ENCODE data around the gene PEX14.
A peak's percentile ranks its signal among the peaks of the same experiment; 100 is the strongest.

Gene PEX14

GRCh38 chr1:10480614-10481013 is 5.9 kb downstream of the PEX14 start:
- Histone ChIP-seq H3K4ac (ENCODE audit: low read depth in 1 of 2, low read length in 2 of 2) (no peak overlapping the region), H2BK12ac (ENCODE audit: low read length in 2 of 2) (no peak overlapping the region), H3K18ac (ENCODE audit: low read depth in 1 of 2, low read length in 2 of 2) (no peak overlapping the region), H3K27ac (ENCODE audit: low read length, poor library complexity, severe bottlenecking) (no peak overlapping the region), H3K4me2 (ENCODE audit: low read length, poor library complexity, severe bottlenecking) (no peak overlapping the region), H3K23ac (ENCODE audit: low read length in 2 of 2) (no peak overlapping the region), H3K4me3 (ENCODE audit: insufficient read depth in 1 of 2, low read depth in 1 of 2, low read length in 2 of 2) (no peak overlapping the region), H3K9me3 (ENCODE audit: control insufficient read depth, low read length) (no peaks in the 10 kb centered on the region), H2BK15ac (ENCODE audit: low read depth, poor library complexity, severe bottlenecking) (no peak overlapping the region), H2BK5ac (ENCODE audit: low read depth, low read length, poor library complexity, severe bottlenecking) (no peak overlapping the region), H3K79me1 (replicated peaks; ENCODE audit: low read length, poor library complexity, severe bottlenecking) (peaks cover 15% of the 10 kb centered on the region), H4K8ac (ENCODE audit: low read length) (no peak overlapping the region), H3K9ac (ENCODE audit: low read length) (no peak overlapping the region), H4K91ac (ENCODE audit: low read length) (no peak overlapping the region), H3K36me3 (ENCODE audit: control insufficient read depth in 1 of 2, insufficient read depth in 2 of 2, low read depth in 1 of 2, low read length in 2 of 2) (peaks cover 3 to 11% of the 10 kb centered on the region in 2 experiments), H3K14ac (ENCODE audit: low read length in 2 of 2) (no peak overlapping the region), H2BK120ac (ENCODE audit: low read depth, low read length) (no peak overlapping the region), H2AK5ac (ENCODE audit: low read length, severe bottlenecking) (no peak overlapping the region), H3K27me3 (ENCODE audit: control insufficient read depth in 1 of 2, insufficient read depth in 1 of 2, low read length in 2 of 2) (no peaks in the 10 kb centered on the region), H2AFZ (ENCODE audit: low read depth, low read length) (no peak overlapping the region), H3K4me1 (ENCODE audit: control insufficient read depth, insufficient read depth, low read depth, low read length) (peaks cover 2% of the 10 kb centered on the region)
- no peak for DNase-seq
- 83% methylated on average over 1 of the region's 2 CpGs for WGBS

GRCh38 chr1:10484521-10484920 is 9.8 kb downstream of the PEX14 start:
- no peak overlapping the region for H2BK15ac ChIP-seq (ENCODE audit: low read depth, poor library complexity, severe bottlenecking)
- WGBS: 95% methylated on average over 6 of the region's 6 CpGs
- H3K23ac ChIP-seq (ENCODE audit: low read length in 2 of 2): no peak overlapping the region
- H2BK12ac ChIP-seq (ENCODE audit: low read length in 2 of 2): no peak overlapping the region
- no peak overlapping the region for H3K27ac ChIP-seq (ENCODE audit: low read length, poor library complexity, severe bottlenecking)
- no peak overlapping the region for H3K4me2 ChIP-seq (ENCODE audit: low read length, poor library complexity, severe bottlenecking)
- no peak overlapping the region for H2BK120ac ChIP-seq (ENCODE audit: low read depth, low read length)
- H3K4me1 ChIP-seq (ENCODE audit: control insufficient read depth, insufficient read depth, low read depth, low read length): peaks cover 2% of the 10 kb centered on the region
- H3K79me1 ChIP-seq (replicated peaks; ENCODE audit: low read length, poor library complexity, severe bottlenecking): peaks cover 11% of the 10 kb centered on the region
- H3K27me3 ChIP-seq (ENCODE audit: control insufficient read depth in 1 of 2, insufficient read depth in 1 of 2, low read length in 2 of 2): no peaks in the 10 kb centered on the region
- H3K18ac ChIP-seq (ENCODE audit: low read depth in 1 of 2, low read length in 2 of 2): no peak overlapping the region
- no peak overlapping the region for H4K91ac ChIP-seq (ENCODE audit: low read length)
- H2AK5ac ChIP-seq (ENCODE audit: low read length, severe bottlenecking): no peak overlapping the region
- no peak overlapping the region for H3K9ac ChIP-seq (ENCODE audit: low read length)
- no peak overlapping the region for H2AFZ ChIP-seq (ENCODE audit: low read depth, low read length)
- H3K4ac ChIP-seq (ENCODE audit: low read depth in 1 of 2, low read length in 2 of 2): no peak overlapping the region
- peaks cover 7 to 11% of the 10 kb centered on the region in 2 experiments for H3K36me3 ChIP-seq (ENCODE audit: control insufficient read depth in 1 of 2, insufficient read depth in 2 of 2, low read depth in 1 of 2, low read length in 2 of 2)
- H4K8ac ChIP-seq (ENCODE audit: low read length): no peak overlapping the region
- H2BK5ac ChIP-seq (ENCODE audit: low read depth, low read length, poor library complexity, severe bottlenecking): no peak overlapping the region
- no peak for DNase-seq
- H3K4me3 ChIP-seq (ENCODE audit: insufficient read depth in 1 of 2, low read depth in 1 of 2, low read length in 2 of 2): no peak overlapping the region
- H3K14ac ChIP-seq (ENCODE audit: low read length in 2 of 2): no peak overlapping the region
- no peaks in the 10 kb centered on the region for H3K9me3 ChIP-seq (ENCODE audit: control insufficient read depth, low read length)

GRCh38 chr1:10489291-10490055 is 14.7 kb downstream of the PEX14 start:
- Histone ChIP-seq H3K14ac (ENCODE audit: low read length in 2 of 2) (no peak overlapping the region), H2BK15ac (ENCODE audit: low read depth, poor library complexity, severe bottlenecking) (no peak overlapping the region), H3K4me2 (ENCODE audit: low read length, poor library complexity, severe bottlenecking) (no peak overlapping the region), H2BK5ac (ENCODE audit: low read depth, low read length, poor library complexity, severe bottlenecking) (no peak overlapping the region), H3K9me3 (ENCODE audit: control insufficient read depth, low read length) (no peaks in the 10 kb centered on the region), H2AK5ac (ENCODE audit: low read length, severe bottlenecking) (no peak overlapping the region), H3K4me1 (ENCODE audit: control insufficient read depth, insufficient read depth, low read depth, low read length) (peaks cover 2% of the 10 kb centered on the region), H3K79me1 (replicated peaks; ENCODE audit: low read length, poor library complexity, severe bottlenecking) (peaks cover 27% of the 10 kb centered on the region), H3K9ac (ENCODE audit: low read length) (no peak overlapping the region), H4K91ac (ENCODE audit: low read length) (no peak overlapping the region), H3K18ac (ENCODE audit: low read depth in 1 of 2, low read length in 2 of 2) (no peak overlapping the region), H2BK12ac (ENCODE audit: low read length in 2 of 2) (no peak overlapping the region), H3K4me3 (ENCODE audit: insufficient read depth in 1 of 2, low read depth in 1 of 2, low read length in 2 of 2) (no peak overlapping the region), H2AFZ (ENCODE audit: low read depth, low read length) (no peak overlapping the region), H4K8ac (ENCODE audit: low read length) (no peak overlapping the region), H3K27me3 (ENCODE audit: control insufficient read depth in 1 of 2, insufficient read depth in 1 of 2, low read length in 2 of 2) (no peaks in the 10 kb centered on the region), H3K36me3 (ENCODE audit: control insufficient read depth in 1 of 2, insufficient read depth in 2 of 2, low read depth in 1 of 2, low read length in 2 of 2) (peaks cover 5 to 7% of the 10 kb centered on the region in 2 experiments), H3K27ac (ENCODE audit: low read length, poor library complexity, severe bottlenecking) (no peak overlapping the region), H3K23ac (ENCODE audit: low read length in 2 of 2) (no peak overlapping the region), H2BK120ac (ENCODE audit: low read depth, low read length) (no peak overlapping the region), H3K4ac (ENCODE audit: low read depth in 1 of 2, low read length in 2 of 2) (no peak overlapping the region)
- DNase-seq: peak; percentile 24
- WGBS: 13% methylated on average over 4 of the region's 4 CpGs

- H3K27me3 ChIP-seq (ENCODE audit: control insufficient read depth in 1 of 2, insufficient read depth in 1 of 2, low read length in 2 of 2): no peaks in the 10 kb centered on the region
- 88% methylated on average over 11 of the region's 12 CpGs for WGBS
- H2BK120ac ChIP-seq (ENCODE audit: low read depth, low read length): no peak overlapping the region
- no peak overlapping the region for H4K91ac ChIP-seq (ENCODE audit: low read length)
- no peak overlapping the region for H2BK5ac ChIP-seq (ENCODE audit: low read depth, low read length, poor library complexity, severe bottlenecking)
- H3K79me1 ChIP-seq (replicated peaks; ENCODE audit: low read length, poor library complexity, severe bottlenecking): peaks cover 29% of the 10 kb centered on the region
- no peak overlapping the region for H3K14ac ChIP-seq (ENCODE audit: low read length in 2 of 2)
- no peak overlapping the region for H3K4me2 ChIP-seq (ENCODE audit: low read length, poor library complexity, severe bottlenecking)
- no peak overlapping the region for H2AK5ac ChIP-seq (ENCODE audit: low read length, severe bottlenecking)
- no peak overlapping the region for H2BK12ac ChIP-seq (ENCODE audit: low read length in 2 of 2)
- no peak overlapping the region for H2AFZ ChIP-seq (ENCODE audit: low read depth, low read length)
- H3K9ac ChIP-seq (ENCODE audit: low read length): no peak overlapping the region
- H3K36me3 ChIP-seq (ENCODE audit: control insufficient read depth in 1 of 2, insufficient read depth in 2 of 2, low read depth in 1 of 2, low read length in 2 of 2): peaks cover 7% of the 10 kb centered on the region in 2 experiments
- H3K23ac ChIP-seq (ENCODE audit: low read length in 2 of 2): no peak overlapping the region
- no peak overlapping the region for H4K8ac ChIP-seq (ENCODE audit: low read length)
- no peak overlapping the region for H3K18ac ChIP-seq (ENCODE audit: low read depth in 1 of 2, low read length in 2 of 2)
- no peak overlapping the region for H2BK15ac ChIP-seq (ENCODE audit: low read depth, poor library complexity, severe bottlenecking)
- DNase-seq: no peak
- no peak overlapping the region for H3K4me3 ChIP-seq (ENCODE audit: insufficient read depth in 1 of 2, low read depth in 1 of 2, low read length in 2 of 2)
- no peak overlapping the region for H3K4ac ChIP-seq (ENCODE audit: low read depth in 1 of 2, low read length in 2 of 2)
- H3K27ac ChIP-seq (ENCODE audit: low read length, poor library complexity, severe bottlenecking): no peak overlapping the region
- peaks cover 4% of the 10 kb centered on the region for H3K4me1 ChIP-seq (ENCODE audit: control insufficient read depth, insufficient read depth, low read depth, low read length)
- no peaks in the 10 kb centered on the region for H3K9me3 ChIP-seq (ENCODE audit: control insufficient read depth, low read length)
Measured at GRCh38 chr1:10490286-10490970, 15.7 kb downstream of the PEX14 start.

Data from mesenchymal stem cell (in vitro differentiated cells and primary cell).